ENCODE measurements around the gene VEPH1. TPM values are rescaled to one million over a fixed set of nuclear protein-coding genes. Genes with fewer than 3 reads are reported as not detected.

Gene VEPH1
- polyA plus RNA-seq, 2 of the 4 experiments (the other 2 are of a cell fraction): 0.04 to 0.16 TPM

- DNase-seq (ENCODE audit: low read depth in 1 of 2, low spot score in 1 of 2): no peak
- ChIA-PET CTCF (interaction anchor here (0.6 to 1.7 kb wide), 4 partner anchors 9 to 161 kb away, joined by 3 to 7 read pairs (median 5); no protein-coding TSS in a partner anchor), POLR2A (no interaction called here)
- H3K4me1 ChIP-seq: peaks cover 37% of the 10 kb centered on the region
- FAIRE-seq: no peak
- no peak for ATAC-seq
- peak overlapping the region; percentile 12 to 52; a peak in 2 of 6 replicates for H3K27ac ChIP-seq
- H3K4me3 ChIP-seq: no peak overlapping the region
- H3K9me3 ChIP-seq: no peaks in the 10 kb centered on the region
- TF ChIP-seq ESRRA (IDR thresholded peaks at IDR 0.05; ENCODE audit: borderline replicate concordance, low read length) (no peak), BCL3 (IDR thresholded peaks at IDR 0.05) (no peak), FOXS1 (CRISPR knock-in tag; IDR thresholded peaks at IDR 0.05) (no peak), JUN (IDR thresholded peaks at IDR 0.05) (no peak), NR3C1 (IDR thresholded peaks at IDR 0.05) (no peak), ZFP36 (IDR thresholded peaks at IDR 0.05; ENCODE audit: borderline replicate concordance, partially characterized antibody) (no peak), CHD4 (IDR thresholded peaks at IDR 0.05; ENCODE audit: borderline replicate concordance) (no peak), PBX3 (IDR thresholded peaks at IDR 0.05) (no peak), E2F6 (IDR thresholded peaks at IDR 0.05; ENCODE audit: borderline replicate concordance, low read depth) (no peak), MAFK (IDR thresholded peaks at IDR 0.05; ENCODE audit: partially characterized antibody) (no peak), ZSCAN20 (CRISPR knock-in tag; IDR thresholded peaks at IDR 0.05) (no peak), EP300 (IDR thresholded peaks at IDR 0.05) (no peak), KDM1A (IDR thresholded peaks at IDR 0.05; ENCODE audit: low read depth) (no peak), BHLHE40 (IDR thresholded peaks at IDR 0.05; ENCODE audit: low read depth, low read length) (no peak), HOXA7 (CRISPR knock-in tag; IDR thresholded peaks at IDR 0.05) (no peak)
- no peak overlapping the region for H3K4me2 ChIP-seq
- WGBS (ENCODE audit: missing lambda C conversion rate): 95% methylated on average over 3 of the region's 3 CpGs
Measured at GRCh38 chr3:157363393-157363792, 139.8 kb downstream of the VEPH1 start.

GRCh38 chr3:157362348-157362747, 140.9 kb downstream of the VEPH1 start:
- H3K27ac ChIP-seq: peak overlapping the region in 1 of 2 experiments; percentile 62; a peak in 4 of 6 replicates
- 73% methylated on average over 2 of the region's 2 CpGs for WGBS (ENCODE audit: missing lambda C conversion rate)
- FAIRE-seq (no peak), ATAC-seq (no peak), DNase-seq (ENCODE audit: low read depth in 1 of 2, low spot score in 1 of 2) (no peak)
- peaks cover 37% of the 10 kb centered on the region for H3K4me1 ChIP-seq
- TF ChIP-seq BCL3 (IDR thresholded peaks at IDR 0.05) (no peak), HOXB5 (CRISPR knock-in tag; IDR thresholded peaks at IDR 0.05) (no peak)
- no peak overlapping the region for H3K4me2 ChIP-seq
- H3K9me3 ChIP-seq: no peaks in the 10 kb centered on the region
- CTCF ChIA-PET: interaction anchor here (1.3 to 1.7 kb wide), 4 partner anchors 10 to 160 kb away, joined by 3 to 7 read pairs (median 5); no protein-coding TSS in a partner anchor
- POLR2A ChIA-PET: no interaction called here
- H3K4me3 ChIP-seq: no peak overlapping the region

GRCh38 chr3:157360044-157360443, 143.2 kb downstream of the VEPH1 start:
- peak; percentile 97 for ATAC-seq
- peaks cover 30% of the 10 kb centered on the region for H3K4me1 ChIP-seq
- no peaks in the 10 kb centered on the region for H3K9me3 ChIP-seq
- peak overlapping the region; percentile 69 to 80 for H3K27ac ChIP-seq
- 0% methylated on average over 2 of the region's 2 CpGs for whole genome bisulfite sequencing (ENCODE audit: missing lambda C conversion rate)
- ChIA-PET POLR2A (interaction anchor here (0.8 to 1.7 kb wide), 2 partner anchors 77 to 186 kb away, joined by 3 to 6 read pairs; partner anchors contain the start of gene PTX3), CTCF (no interaction called here)
- FAIRE-seq: peak; percentile 90
- peak; percentile 68 to 71 for DNase-seq (ENCODE audit: low read depth in 1 of 2, low spot score in 1 of 2)
- no peak overlapping the region for H3K4me3 ChIP-seq
- H3K4me2 ChIP-seq: peak overlapping the region; percentile 69
- TF ChIP-seq JUNB (IDR thresholded peaks at IDR 0.05): peak; percentile 93
- peak; percentile 17; the same call in 1 of the 2 replicates for TF ChIP-seq MAX (IDR thresholded peaks at IDR 0.05)
- TF ChIP-seq JUN (IDR thresholded peaks at IDR 0.05): peak; percentile 78 to 85; a peak in 4 of 5 replicates
- TF ChIP-seq CEBPB (IDR thresholded peaks at IDR 0.05): peak; percentile 92 to 93
- TF ChIP-seq HES2 (IDR thresholded peaks at IDR 0.05): peak; percentile 56; the same call in 1 of the 2 replicates
- 0 out of 3 replicates have a peak, but pooled peaks have one; percentile 8 for TF ChIP-seq SMC3 (IDR thresholded peaks at IDR 0.05)
- TF ChIP-seq BCL3 (IDR thresholded peaks at IDR 0.05): peak; percentile 73; the same call in 2 of the 3 replicates
- no peak for TF ChIP-seq ATOH8 (CRISPR knock-in tag; IDR thresholded peaks at IDR 0.05; ENCODE audit: low read depth)
- no peak for TF ChIP-seq REST (IDR thresholded peaks at IDR 0.05)

Data from A549 (cell line).